Renal cortex interstitium (tissue), 11 donors: ENCODE results near the gene CKB. TPM values are rescaled to one million over a fixed set of nuclear protein-coding genes. Genes with fewer than 3 reads are reported as not detected.
"Not testable (repeated sequence)": the region's sequence is repeated elsewhere in the genome, so short reads cannot be mapped to it uniquely, and the experiment has no call there.

Experiments used
- DNase-seq, 11 donors: peaks; one replicate each; pipeline ENCODE4 v3.0.0-alpha.2; 2013; ENCODE audit warnings: low read depth in 9 of 11, low spot score in 4 of 11; ENCODE audit errors: extremely low read depth in 1 of 11
- polyA plus RNA-seq, 3 donors: library from polyadenylated mRNA; unstranded; fragments of 120-200 nt; gene quantifications; one replicate each; pipeline ENCODE4 v1.2.1, GENCODE V29; 2013; ENCODE audit not compliant: insufficient read length in 3 of 3

Gene CKB
- polyA plus RNA-seq, 3 donors = 139 to 174 (median 151) TPM

GRCh38 chr14:103521951-103522563 is 573 bp downstream of the CKB start:
- DNase-seq = no peak

GRCh38 chr14:103521438-103521950 is 1.1 kb downstream of the CKB start:
- DNase-seq = no peak

- peak in 6 of 11 donors; percentile 43 to 77 (median 68) for DNase-seq
Measured at GRCh38 chr14:103520657-103521437, 1.8 kb downstream of the CKB start.

GRCh38 chr14:103520269-103520656 is 2.4 kb downstream of the CKB start:
- DNase-seq = no peak

DNA sequence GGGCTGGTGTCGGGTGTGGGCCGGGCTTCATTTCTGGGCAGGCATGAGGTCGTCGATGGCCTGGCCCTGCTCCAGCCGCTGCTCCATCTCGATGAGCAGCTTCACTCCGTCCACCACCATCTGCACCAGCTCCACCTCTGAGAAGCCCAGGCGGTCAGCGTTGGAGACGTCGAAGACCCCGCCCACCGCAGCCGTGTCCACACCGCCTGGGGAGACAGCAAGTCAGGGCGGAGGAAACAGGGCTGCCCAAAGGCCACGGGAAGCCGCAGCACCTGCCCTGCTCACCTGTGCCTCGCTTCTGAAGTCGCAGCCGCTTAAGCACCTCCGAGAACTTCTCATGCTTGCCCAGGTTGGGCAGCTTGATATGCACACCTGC is 2.8 kb downstream of the CKB start:
- DNase-seq = no peak

DNA sequence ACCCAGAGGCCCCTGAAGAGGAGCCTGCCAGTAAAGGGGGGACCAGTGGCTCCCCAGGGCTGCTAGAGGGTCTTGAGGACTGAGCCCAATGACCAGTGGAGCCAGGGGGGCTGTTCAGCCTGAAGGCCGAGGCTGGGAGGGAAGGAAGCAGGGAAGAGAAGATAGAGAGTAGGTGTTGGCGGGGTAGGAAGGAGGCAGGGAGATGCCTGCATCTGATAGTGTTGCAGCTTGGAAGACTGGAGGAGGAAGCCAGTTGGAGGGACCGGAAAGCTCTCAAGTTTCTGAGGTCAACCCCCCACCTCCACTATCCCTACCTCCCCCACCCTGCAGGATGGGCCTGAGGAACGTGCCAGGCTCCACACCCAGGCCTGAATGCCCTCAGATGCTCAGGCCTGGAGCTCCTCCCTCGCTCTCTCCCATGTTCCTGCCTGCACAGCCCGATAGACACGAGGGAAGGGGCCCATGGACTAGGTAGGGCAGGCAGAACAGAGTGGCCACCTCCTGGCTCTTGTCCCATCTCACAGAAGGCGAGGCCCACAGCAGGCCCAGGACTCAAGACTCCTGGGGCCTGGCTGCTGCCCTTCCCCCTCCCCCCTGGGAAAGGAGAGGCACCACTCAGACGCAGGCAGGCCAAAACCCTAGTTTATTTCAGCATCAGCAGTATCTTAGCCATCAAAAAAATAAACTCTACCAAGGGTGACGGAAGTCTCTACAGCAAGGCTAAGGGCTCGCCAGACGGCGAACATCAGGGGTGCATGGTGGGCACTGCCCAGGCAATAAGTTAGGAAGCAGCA is 3.4 kb downstream of the CKB start:
- DNase-seq = no peak

DNA sequence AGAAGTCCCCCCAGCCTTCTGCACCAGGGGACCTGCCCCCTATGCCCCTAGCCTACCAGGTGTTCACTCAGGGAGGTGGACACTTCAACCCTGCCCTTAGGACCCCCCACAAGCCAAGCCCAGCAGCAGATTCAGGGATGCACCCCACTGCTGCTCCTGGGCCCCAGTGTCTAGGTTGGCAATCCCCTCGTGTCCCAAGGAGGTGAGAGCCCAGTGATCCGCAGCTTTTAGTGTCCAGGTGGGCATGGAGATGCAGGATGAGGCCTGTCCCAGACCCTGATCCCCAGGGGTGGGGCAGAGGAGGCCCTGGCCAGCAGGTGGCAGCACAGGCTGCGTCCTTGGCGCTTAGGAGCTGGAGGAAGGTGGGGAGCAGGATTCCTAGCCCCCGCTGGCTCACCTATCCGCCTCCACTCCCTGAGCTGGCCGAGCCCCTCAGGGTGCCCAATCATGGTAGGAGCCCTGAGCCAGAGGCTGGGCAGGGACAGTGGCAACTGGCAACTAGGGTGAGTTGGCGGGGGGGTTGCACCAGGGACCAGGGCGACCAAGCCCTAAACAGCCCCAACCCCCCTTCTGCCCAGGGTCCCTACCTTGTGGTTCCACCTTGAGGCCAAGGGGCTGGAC is 4.1 kb downstream of the CKB start:
- no peak for DNase-seq

GRCh38 chr14:103517721-103518421 is 4.8 kb downstream of the CKB start:
- DNase-seq = no peak

DNA sequence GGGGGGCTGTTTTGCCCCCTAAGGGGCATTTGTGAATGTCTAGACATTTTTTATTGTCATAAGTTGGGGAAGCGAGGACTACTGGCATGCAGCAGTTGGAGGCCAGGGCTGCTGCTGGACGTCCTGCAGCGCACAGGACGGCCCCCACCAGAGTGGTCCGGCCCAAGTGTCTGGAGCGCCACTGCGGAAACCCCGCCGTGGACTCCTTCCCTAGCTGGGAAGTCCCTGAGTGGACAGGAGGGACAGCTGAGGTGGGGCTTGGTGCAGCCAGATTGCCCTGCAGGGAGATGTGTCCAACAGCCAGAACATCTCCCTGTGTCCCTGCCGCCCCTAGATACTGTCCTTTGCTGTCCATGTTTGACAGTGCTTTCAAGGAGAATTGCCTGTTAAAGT is 5.5 kb downstream of the CKB start:
- no peak for DNase-seq

DNA sequence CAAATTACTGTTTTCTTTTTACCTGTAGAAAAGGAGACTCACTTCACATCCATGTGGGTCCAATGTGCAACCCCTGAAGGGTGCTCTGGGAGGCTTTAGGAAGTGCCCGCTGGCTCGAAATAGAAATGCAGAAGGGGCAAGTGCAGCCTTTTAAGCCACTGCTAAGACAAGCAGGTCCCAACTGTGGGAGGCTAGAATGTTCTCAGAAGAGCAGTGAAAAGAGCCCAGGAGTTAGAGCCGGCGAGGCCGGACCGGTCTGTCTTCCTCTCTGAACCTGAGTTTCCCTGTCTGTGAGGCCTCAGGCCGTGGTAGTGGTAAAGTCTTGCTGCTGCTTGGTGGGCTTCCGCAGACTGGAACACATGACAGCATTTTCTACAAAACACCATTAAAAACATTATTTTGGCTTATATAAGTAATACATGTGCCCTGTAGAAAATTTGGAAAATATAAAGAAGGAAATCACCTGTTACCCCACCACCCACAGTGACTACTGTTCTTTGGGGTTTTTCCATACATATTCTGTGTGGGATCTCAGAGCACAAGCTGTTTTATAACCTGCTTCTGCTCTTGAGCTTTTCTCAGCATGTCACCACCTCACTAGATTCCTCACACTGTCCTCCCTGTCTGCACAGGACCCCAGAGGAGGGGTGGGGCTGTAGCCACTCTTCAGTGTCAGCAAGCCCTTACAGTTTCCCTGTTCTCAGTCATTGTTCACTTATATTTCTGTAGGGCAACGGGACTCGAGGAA is 6.0 kb downstream of the CKB start:
- DNase-seq = no peak

DNA sequence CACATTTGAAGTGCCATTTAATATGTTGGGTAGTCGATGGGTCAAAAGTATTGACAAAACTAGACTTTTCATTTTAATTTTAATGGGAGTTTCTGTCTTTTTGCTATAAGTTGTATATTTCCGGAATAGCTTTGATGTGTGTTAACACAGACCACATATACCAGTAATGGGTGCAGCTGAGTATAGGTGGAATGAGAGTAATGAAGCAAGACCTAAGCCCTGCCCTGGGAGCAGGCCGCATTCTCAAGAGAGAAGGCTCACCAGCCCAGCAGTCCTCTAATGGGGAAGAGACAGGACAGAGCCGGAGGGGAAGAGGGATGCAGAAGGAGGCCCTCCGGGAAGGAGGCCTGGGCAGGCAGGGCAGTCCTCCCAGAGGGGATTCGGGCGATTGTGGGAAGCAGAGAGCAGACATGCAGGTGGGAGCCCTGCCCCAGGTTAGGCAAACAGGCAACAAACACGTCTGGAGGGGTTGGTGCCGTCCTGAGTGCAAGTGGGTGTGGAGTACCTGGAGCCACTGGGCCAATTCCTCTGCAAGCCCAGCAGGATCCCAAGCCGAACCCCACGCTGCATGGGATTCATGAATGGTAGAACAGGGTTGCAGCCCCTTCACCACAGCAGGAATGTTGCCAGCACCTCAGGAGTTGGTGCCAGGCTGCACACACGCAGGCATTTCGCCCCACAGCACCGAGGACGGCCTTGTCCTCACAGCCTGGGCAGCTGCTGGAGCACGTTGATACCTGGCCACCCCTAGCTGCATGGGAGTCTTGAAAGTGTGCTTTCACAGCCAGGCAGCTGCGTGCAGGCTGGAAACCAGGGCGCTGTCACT is 7.8 kb downstream of the CKB start:
- no peak for DNase-seq

GRCh38 chr14:103512701-103513611 is 9.7 kb downstream of the CKB start:
- no peak for DNase-seq

DNA sequence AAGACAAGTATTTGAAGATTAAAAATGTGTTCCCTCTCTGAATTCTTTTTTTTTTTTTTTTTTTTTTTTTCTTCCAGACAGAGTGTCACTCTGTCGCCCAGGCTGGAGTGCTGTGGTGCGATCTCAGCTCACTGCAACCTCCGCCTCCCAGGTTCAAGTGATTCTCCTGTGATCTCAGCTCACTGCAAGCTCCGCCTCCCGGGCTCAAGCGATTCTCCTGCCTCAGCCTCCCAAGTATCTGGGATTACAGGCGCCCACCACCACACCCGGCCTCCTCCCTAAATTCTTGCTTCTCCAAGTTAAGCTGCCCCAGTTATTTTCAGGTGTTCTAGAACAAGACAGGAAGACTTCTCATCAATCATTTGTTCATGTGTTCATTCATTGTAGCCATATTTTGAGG is 10.4 kb downstream of the CKB start:
- DNase-seq = not testable (repeated sequence)

- no peak for DNase-seq
Measured at GRCh38 chr14:103510724-103511693, 11.6 kb downstream of the CKB start.
